ENCODE results near the gene C20orf173.

Gene C20orf173

GRCh38 chr20:35506872-35507638, 22.4 kb downstream of the C20orf173 start:
- peak; percentile 63 for DNase-seq

- DNase-seq: no peak
These were observed 23.3 kb downstream of the C20orf173 start for GRCh38 chr20:35506179-35506578.

DNA sequence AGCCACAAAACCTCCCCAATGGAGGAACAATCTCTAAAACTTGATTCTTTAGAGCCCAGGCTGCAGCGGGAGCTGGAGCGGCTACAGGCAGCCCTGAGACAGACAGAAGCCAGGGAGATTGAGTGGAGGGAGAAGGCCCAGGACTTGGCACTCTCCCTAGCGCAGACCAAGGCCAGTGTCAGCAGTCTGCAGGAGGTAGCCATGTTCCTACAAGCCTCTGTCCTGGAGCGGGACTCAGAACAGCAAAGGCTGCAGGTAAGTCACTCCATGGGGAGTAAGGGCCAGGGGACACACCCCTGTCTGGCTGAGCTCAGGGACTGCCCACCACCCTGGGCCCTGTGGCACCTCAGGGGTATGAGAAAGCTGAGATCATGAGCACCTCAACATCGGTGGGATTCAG, 24.7 kb downstream of the C20orf173 start:
- no peak for DNase-seq

DNA sequence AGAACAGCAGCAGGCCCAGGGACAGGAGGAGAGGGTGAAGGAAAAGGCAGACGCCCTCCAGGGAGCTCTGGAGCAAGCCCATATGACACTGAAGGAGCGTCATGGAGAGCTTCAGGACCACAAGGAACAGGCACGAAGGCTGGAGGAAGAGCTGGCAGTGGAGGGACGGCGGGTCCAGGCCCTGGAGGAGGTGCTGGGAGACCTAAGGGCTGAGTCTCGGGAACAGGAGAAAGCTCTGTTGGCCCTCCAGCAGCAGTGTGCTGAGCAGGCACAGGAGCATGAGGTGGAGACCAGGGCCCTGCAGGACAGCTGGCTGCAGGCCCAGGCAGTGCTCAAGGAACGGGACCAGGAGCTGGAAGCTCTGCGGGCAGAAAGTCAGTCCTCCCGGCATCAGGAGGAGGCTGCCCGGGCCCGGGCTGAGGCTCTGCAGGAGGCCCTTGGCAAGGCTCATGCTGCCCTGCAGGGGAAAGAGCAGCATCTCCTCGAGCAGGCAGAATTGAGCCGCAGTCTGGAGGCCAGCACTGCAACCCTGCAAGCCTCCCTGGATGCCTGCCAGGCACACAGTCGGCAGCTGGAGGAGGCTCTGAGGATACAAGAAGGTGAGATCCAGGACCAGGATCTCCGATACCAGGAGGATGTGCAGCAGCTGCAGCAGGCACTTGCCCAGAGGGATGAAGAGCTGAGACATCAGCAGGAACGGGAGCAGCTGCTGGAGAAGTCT, 25.5 kb downstream of the C20orf173 start:
- DNase-seq: no peak

GRCh38 chr20:35503281-35503680, 26.2 kb downstream of the C20orf173 start:
- DNase-seq: no peak

DNA sequence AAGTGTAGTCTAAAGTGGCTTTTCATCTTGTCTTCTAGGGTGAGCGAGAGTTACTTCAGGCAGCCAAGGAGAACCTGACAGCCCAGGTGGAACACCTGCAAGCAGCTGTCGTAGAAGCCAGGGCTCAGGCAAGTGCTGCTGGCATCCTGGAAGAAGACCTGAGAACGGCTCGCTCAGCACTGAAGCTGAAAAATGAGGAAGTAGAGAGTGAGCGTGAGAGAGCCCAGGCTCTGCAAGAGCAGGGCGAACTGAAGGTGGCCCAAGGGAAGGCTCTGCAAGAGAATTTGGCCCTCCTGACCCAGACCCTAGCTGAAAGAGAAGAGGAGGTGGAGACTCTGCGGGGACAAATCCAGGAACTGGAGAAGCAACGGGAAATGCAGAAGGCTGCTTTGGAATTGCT, 27.1 kb downstream of the C20orf173 start:
- no peak for DNase-seq

- no peak for DNase-seq
These were observed 30.2 kb downstream of the C20orf173 start for GRCh38 chr20:35499271-35499670.

DNA sequence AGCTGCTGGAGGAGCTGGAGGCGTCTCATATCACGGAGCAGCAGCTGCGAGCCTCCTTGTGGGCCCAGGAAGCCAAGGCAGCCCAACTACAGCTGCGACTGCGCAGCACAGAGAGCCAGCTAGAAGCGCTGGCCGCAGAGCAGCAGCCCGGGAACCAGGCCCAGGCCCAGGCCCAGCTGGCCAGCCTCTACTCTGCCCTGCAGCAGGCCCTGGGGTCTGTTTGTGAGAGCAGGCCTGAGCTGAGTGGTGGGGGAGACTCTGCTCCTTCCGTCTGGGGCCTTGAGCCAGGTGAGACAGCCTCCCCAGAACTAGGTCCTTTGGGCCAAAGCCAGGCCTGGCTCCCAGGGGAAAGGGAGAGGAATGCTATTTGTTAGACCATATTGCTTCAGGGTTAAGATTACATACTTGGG, 31.7 kb downstream of the C20orf173 start:
- DNase-seq: no peak

- no peak for DNase-seq
These were observed 32.1 kb downstream of the C20orf173 start for GRCh38 chr20:35497320-35497719.

GRCh38 chr20:35496481-35496880, 33.0 kb downstream of the C20orf173 start:
- DNase-seq: no peak

DNA sequence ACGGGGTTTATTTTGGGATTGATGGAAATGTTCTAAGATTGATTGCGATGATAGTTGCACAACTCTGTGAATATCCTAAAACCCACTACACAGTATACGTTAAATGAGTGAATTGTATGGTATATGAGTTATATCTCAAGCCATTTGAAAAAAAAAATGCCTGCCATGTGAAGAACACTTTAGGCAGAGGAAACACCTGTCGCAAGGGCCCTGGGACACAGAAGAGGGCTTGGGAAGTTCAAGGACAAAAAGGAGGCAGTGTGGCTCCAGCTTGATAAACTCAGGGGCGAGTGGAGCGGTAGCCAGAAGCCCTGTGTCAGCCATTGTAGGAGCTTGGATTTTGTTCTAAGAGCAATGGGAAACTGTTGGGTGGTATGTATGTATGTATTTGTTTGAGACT, 37.1 kb downstream of the C20orf173 start:
- DNase-seq: no peak

- DNase-seq: peak; percentile 34
These were observed 37.6 kb downstream of the C20orf173 start for GRCh38 chr20:35491823-35492222.

DNA sequence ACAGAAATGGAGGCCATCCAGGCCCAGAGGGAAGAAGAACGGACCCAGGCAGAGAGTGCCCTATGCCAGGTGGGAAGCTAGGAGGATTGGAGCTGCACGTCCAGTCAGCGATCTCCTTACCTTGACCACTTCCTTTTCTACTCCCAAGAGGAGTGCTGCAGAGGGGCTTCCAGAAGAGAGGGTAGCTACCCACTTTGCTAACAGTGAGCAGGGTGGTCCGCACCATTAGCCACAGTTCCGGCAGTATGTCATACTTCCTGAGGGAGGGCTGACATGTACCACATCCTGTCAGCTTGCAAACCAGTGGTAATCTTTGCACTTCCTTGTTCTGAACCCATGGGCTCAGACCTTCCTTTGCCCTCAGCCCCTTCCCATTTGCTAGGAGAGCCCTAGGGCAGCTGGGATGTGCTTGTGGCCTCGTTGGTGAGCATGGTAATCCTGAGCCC, 38.7 kb downstream of the C20orf173 start:
- DNase-seq: no peak

DNA sequence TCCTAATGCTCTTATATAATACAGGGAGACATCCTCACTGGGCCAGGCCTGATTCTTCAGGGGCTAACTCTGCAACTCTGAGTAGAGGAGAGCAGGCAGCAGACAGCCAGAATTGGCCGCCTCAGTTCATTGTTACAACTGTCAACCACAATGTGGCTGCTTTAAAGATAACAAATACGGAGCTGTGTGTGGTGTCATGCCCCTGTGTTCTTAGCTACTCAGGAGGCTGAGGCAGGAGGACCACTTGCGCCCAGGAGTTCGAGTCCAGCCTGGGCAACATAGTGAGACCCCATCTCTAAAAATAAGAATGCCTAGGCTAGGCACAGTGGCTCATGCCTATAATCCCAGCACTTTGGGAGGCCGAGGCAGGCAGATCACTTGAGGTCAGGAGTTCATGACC, 39.7 kb downstream of the C20orf173 start:
- DNase-seq: no peak

- no peak for DNase-seq
These were observed 42.0 kb downstream of the C20orf173 start for GRCh38 chr20:35487479-35487878.

DNA sequence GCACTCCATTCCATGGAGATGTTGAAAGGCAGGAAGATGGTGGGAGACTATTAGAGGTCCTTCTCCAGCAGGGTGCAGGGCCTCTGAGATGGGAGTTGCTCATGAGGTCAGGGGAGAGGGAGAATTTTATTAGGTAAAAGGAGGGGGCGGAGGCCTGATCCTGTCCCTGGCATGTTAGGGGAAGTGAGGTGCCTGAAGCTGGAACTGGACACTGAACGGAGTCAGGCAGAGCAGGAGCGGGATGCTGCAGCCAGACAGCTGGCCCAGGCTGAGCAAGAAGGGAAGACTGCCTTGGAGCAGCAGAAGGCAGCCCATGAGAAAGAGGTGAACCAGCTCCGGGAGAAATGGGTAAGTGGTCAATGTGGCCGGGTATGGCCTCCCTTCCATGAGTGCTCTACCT, 49.7 kb downstream of the C20orf173 start:
- no peak for DNase-seq

GRCh38 chr20:35478804-35479472, 50.5 kb downstream of the C20orf173 start:
- DNase-seq: peak; percentile 12
